Endodermal cell (in vitro differentiated cells): ENCODE results near the gene SFXN3. TPM values are rescaled to one million over a fixed set of nuclear protein-coding genes. Genes with fewer than 3 reads are reported as not detected.

Source experiments
- DNase-seq: peaks from one replicate; pipeline ENCODE4 v3.0.0-alpha.2; 2017
- H3K27ac ChIP-seq: 2 replicates; pipeline ENCODE4 v1.5.1; 2013; ENCODE audit warnings: mild to moderate bottlenecking, low read depth, low read length, moderate library complexity
- H3K27me3 ChIP-seq: 2 replicates; pipeline ENCODE4 v1.6.1; 2013; ENCODE audit warnings: mild to moderate bottlenecking, low read length, moderate library complexity; ENCODE audit not compliant: insufficient read depth, control insufficient read depth, poor library complexity, severe bottlenecking
- H3K36me3 ChIP-seq: 2 replicates; pipeline ENCODE4 v1.7.0; 2013; ENCODE audit warnings: mild to moderate bottlenecking, low read length, moderate library complexity; ENCODE audit not compliant: control insufficient read depth, insufficient read depth
- H3K4me1 ChIP-seq: one replicate; pipeline ENCODE4 v1.7.0; 2013; ENCODE audit warnings: low read length; ENCODE audit not compliant: control insufficient read depth, insufficient read depth
- H3K4me3 ChIP-seq: 2 replicates; pipeline ENCODE4 v1.5.1; 2013; ENCODE audit warnings: mild to moderate bottlenecking, low read length, moderate library complexity
- H3K9ac ChIP-seq: 2 replicates; pipeline ENCODE4 v1.6.1; 2013; ENCODE audit warnings: mild to moderate bottlenecking, low read length, moderate library complexity; ENCODE audit not compliant: poor library complexity, severe bottlenecking; ENCODE audit errors: extremely low read depth
- H3K9me3 ChIP-seq: 2 replicates; pipeline ENCODE4 v1.6.1; 2013; ENCODE audit warnings: mild to moderate bottlenecking, low read length, moderate library complexity; ENCODE audit not compliant: control insufficient read depth
- H3K27ac Mint-ChIP-seq: 2 replicates; pipeline ENCODE4 v1.8.0; 2020; ENCODE audit warnings: mixed read lengths
- H3K27me3 Mint-ChIP-seq: 2 replicates; pipeline ENCODE4 v1.8.0; 2021; ENCODE audit warnings: mild to moderate bottlenecking, mixed read lengths; ENCODE audit not compliant: insufficient read depth
- H3K36me3 Mint-ChIP-seq: 2 replicates; pipeline ENCODE4 v1.8.0; 2020; ENCODE audit warnings: low read depth, mixed read lengths
- H3K4me1 Mint-ChIP-seq: 2 replicates; pipeline ENCODE4 v1.8.0; 2020; ENCODE audit warnings: mixed read lengths
- H3K4me3 Mint-ChIP-seq: 2 replicates; pipeline ENCODE4 v1.8.0; 2020; ENCODE audit warnings: mild to moderate bottlenecking, moderate library complexity, mixed read lengths
- H3K9me3 Mint-ChIP-seq: 2 replicates; pipeline ENCODE4 v1.8.0; 2020; ENCODE audit warnings: mild to moderate bottlenecking, mixed read lengths
- WGBS, 2 experiments: methylation state at CpG; one replicate each; pipeline versions ENCODE4 v1.1.5 to v1.1.7; 2013; ENCODE audit warnings: missing lambda C conversion rate in 2 of 2, mixed read lengths in 1 of 2; ENCODE audit not compliant: insufficient coverage in 1 of 2, insufficient read length in 1 of 2; 5-methylcytosine and 5-hydroxymethylcytosine counted together
- total RNA-seq, 2 donors: library from RNA; stranded (reverse); fragmentation: NEBNext Ultra II Directional in 1 of 2; extraction: Animal tissue kit (Norgen Biotek cat#: 25700) in 1 of 2; gene quantifications; 2 replicates in 1 of 2; 3 replicates in 1 of 2; pipeline ENCODE4 v1.2.1, GENCODE V29; 2021
- TF ChIP-seq, protein P1 (sequence below): fragments of 200-600 bp; sonication (generic); conservative IDR thresholded peaks from 2 replicates; pipeline ENCODE4 v1.5.0; 2021; ENCODE audit warnings: antibody characterized with exemption, mild to moderate bottlenecking

Gene SFXN3
- total RNA-seq, 2 donors from 2014 or later, result 1.8 to 2.1 TPM

GRCh38 chr10:101019440-101019703 lies 11.7 kb upstream of the SFXN3 start:
- TF ChIP-seq, protein P1, sequence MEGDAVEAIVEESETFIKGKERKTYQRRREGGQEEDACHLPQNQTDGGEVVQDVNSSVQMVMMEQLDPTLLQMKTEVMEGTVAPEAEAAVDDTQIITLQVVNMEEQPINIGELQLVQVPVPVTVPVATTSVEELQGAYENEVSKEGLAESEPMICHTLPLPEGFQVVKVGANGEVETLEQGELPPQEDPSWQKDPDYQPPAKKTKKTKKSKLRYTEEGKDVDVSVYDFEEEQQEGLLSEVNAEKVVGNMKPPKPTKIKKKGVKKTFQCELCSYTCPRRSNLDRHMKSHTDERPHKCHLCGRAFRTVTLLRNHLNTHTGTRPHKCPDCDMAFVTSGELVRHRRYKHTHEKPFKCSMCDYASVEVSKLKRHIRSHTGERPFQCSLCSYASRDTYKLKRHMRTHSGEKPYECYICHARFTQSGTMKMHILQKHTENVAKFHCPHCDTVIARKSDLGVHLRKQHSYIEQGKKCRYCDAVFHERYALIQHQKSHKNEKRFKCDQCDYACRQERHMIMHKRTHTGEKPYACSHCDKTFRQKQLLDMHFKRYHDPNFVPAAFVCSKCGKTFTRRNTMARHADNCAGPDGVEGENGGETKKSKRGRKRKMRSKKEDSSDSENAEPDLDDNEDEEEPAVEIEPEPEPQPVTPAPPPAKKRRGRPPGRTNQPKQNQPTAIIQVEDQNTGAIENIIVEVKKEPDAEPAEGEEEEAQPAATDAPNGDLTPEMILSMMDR, result no peak
- H3K4me1 ChIP-seq, result no peaks in the 10 kb centered on the region
- Mint-ChIP-seq H3K4me3 (no peak overlapping the region), H3K36me3 (no peaks in the 10 kb centered on the region), H3K27me3 (peaks cover 68% of the 10 kb centered on the region), H3K9me3 (no peaks in the 10 kb centered on the region), H3K27ac (no peak overlapping the region), H3K4me1 (peaks cover 4% of the 10 kb centered on the region)
- no peak overlapping the region for H3K4me3 ChIP-seq
- H3K36me3 ChIP-seq, result no peaks in the 10 kb centered on the region
- no peak overlapping the region for H3K9ac ChIP-seq
- DNase-seq, result no peak
- H3K27me3 ChIP-seq, result peaks cover 63% of the 10 kb centered on the region
- WGBS, 2 experiments, result 47 to 100% methylated on average over 1 to 2 of the region's 2 CpGs
- H3K9me3 ChIP-seq, result no peaks in the 10 kb centered on the region
- no peak overlapping the region for H3K27ac ChIP-seq

- peaks cover 57% of the 10 kb centered on the region for H3K27me3 Mint-ChIP-seq
- no peaks in the 10 kb centered on the region for H3K36me3 Mint-ChIP-seq
- Histone ChIP-seq H3K4me3 (no peak overlapping the region), H3K27ac (no peak overlapping the region), H3K27me3 (peaks cover 55% of the 10 kb centered on the region), H3K9ac (no peak overlapping the region), H3K9me3 (no peaks in the 10 kb centered on the region), H3K36me3 (no peaks in the 10 kb centered on the region), H3K4me1 (no peaks in the 10 kb centered on the region)
- H3K9me3 Mint-ChIP-seq, result no peaks in the 10 kb centered on the region
- DNase-seq, result no peak
- no peak overlapping the region for H3K27ac Mint-ChIP-seq
- H3K4me1 Mint-ChIP-seq, result peaks cover 4% of the 10 kb centered on the region
- 79 to 86% methylated on average over 2 to 10 of the region's 10 CpGs for WGBS, 2 experiments
- TF ChIP-seq, protein P1, result no peak
- no peak overlapping the region for H3K4me3 Mint-ChIP-seq
These were observed 10.5 kb upstream of the SFXN3 start for GRCh38 chr10:101020427-101021075.

GRCh38 chr10:101021239-101021638 lies 9.8 kb upstream of the SFXN3 start:
- Mint-ChIP-seq H3K4me1 (peaks cover 4% of the 10 kb centered on the region), H3K36me3 (no peaks in the 10 kb centered on the region), H3K9me3 (no peaks in the 10 kb centered on the region), H3K4me3 (no peak overlapping the region), H3K27ac (no peak overlapping the region), H3K27me3 (peaks cover 52% of the 10 kb centered on the region)
- 95 to 97% methylated on average over 3 to 4 of the region's 4 CpGs for WGBS, 2 experiments
- Histone ChIP-seq H3K4me1 (no peaks in the 10 kb centered on the region), H3K36me3 (no peaks in the 10 kb centered on the region), H3K27me3 (peaks cover 51% of the 10 kb centered on the region), H3K27ac (no peak overlapping the region), H3K9ac (no peak overlapping the region), H3K9me3 (no peaks in the 10 kb centered on the region), H3K4me3 (no peak overlapping the region)
- DNase-seq, result no peak
- TF ChIP-seq, protein P1, result no peak
